IPS-NIHi7 (cell line): ENCODE measurements around the gene MAP2K2.

Experiments
- DNase-seq: peaks from one replicate; pipeline ENCODE4 v3.0.0; 2012; ENCODE audit warnings: mixed read lengths; ENCODE audit errors: extremely low spot score

MAP2K2 gene

GRCh38 chr19:4043966-4044715 lies 79.8 kb downstream of the MAP2K2 start:
- DNase-seq: no peak

- no peak for DNase-seq
These were observed 80.5 kb downstream of the MAP2K2 start for GRCh38 chr19:4043401-4043800.

- DNase-seq: no peak
These were observed 81.2 kb downstream of the MAP2K2 start for GRCh38 chr19:4042731-4043082.

- DNase-seq: no peak
These were observed 81.7 kb downstream of the MAP2K2 start for GRCh38 chr19:4042064-4042730.
